ENCODE results near the gene LRRC7.
A peak's percentile ranks its signal among the peaks of the same experiment; 100 is the strongest.

The LRRC7 gene

GRCh38 chr1:69567652-69568420 lies at the start of gene LRRC7:
Gene LRRC7 (plus strand): TSS chr1:69567922. CDS start chr1:69568640, 718 bp downstream.
- H3K27ac Mint-ChIP-seq, result peak within 1 kb of the TSS; percentile 56

DNA sequence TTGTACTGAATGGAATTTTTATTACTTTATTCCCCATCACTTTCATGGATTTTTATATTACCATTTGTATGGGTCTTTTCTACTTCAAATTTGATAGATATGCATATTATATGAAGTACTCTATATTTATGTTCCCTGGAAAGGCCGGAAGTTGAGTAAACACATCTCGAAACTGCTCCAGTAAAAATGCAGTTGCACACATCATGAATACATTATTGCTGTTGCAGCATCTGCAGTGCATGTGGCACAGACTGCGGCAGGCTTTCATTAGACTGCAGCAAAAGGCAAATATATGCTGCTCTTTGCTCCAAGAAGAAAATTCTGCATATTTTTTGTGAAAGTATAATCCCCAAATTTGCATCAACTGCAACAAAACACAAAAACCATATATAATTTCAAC lies 48.7 kb upstream of the LRRC7 start:
- no peaks in the 10 kb centered on the region for H3K36me3 Mint-ChIP-seq

More at GRCh38 chr1:69567652-69568420, at the start of gene LRRC7:
- ATAC-seq (replicated peaks) (no peak), DNase-seq (no peak)
- peaks cover 1 to 3% of the 10 kb centered on the region in 2 donors for H3K36me3 Mint-ChIP-seq
- no peaks in the 10 kb centered on the region for H3K9me3 Mint-ChIP-seq
- peaks cover 7 to 23% of the 10 kb centered on the region in 2 donors for H3K4me1 Mint-ChIP-seq
- peaks cover 38 to 64% of the 10 kb centered on the region in 2 donors for H3K27me3 Mint-ChIP-seq
- peak within 1 kb of the TSS; percentile 29 to 75 for H3K4me3 Mint-ChIP-seq

GRCh38 chr1:69520326-69520725 lies 47.4 kb upstream of the LRRC7 start:
- no peaks in the 10 kb centered on the region for H3K36me3 Mint-ChIP-seq
- no peak overlapping the region for H3K4me3 Mint-ChIP-seq
- no peak overlapping the region for H3K27ac Mint-ChIP-seq
- DNase-seq (no peak), ATAC-seq (replicated peaks) (no peak)
- no peaks in the 10 kb centered on the region for H3K4me1 Mint-ChIP-seq
- no peaks in the 10 kb centered on the region for H3K27me3 Mint-ChIP-seq
- H3K9me3 Mint-ChIP-seq, result peaks cover 0 to 2% of the 10 kb centered on the region in 2 donors

More for the DNA sequence above, 48.7 kb upstream of the LRRC7 start:
- Mint-ChIP-seq H3K27me3 (no peaks in the 10 kb centered on the region), H3K9me3 (peaks cover 0 to 2% of the 10 kb centered on the region in 2 donors), H3K27ac (no peak overlapping the region), H3K4me1 (no peaks in the 10 kb centered on the region), H3K4me3 (no peak overlapping the region)
- DNase-seq (no peak), ATAC-seq (replicated peaks) (no peak)

- Mint-ChIP-seq H3K4me1 (no peaks in the 10 kb centered on the region), H3K27me3 (no peaks in the 10 kb centered on the region), H3K27ac (no peak overlapping the region), H3K36me3 (no peaks in the 10 kb centered on the region), H3K9me3 (no peaks in the 10 kb centered on the region), H3K4me3 (no peak overlapping the region)
- no peak for DNase-seq
- no peak for ATAC-seq (replicated peaks)
These were observed 44.7 kb upstream of the LRRC7 start for GRCh38 chr1:69523032-69523431.

- H3K36me3 Mint-ChIP-seq, result no peaks in the 10 kb centered on the region
- no peak overlapping the region for H3K4me3 Mint-ChIP-seq
- H3K27me3 Mint-ChIP-seq, result no peaks in the 10 kb centered on the region
- H3K27ac Mint-ChIP-seq, result no peak overlapping the region
- no peak for ATAC-seq (replicated peaks)
- H3K9me3 Mint-ChIP-seq, result no peaks in the 10 kb centered on the region
- DNase-seq, result no peak
- H3K4me1 Mint-ChIP-seq, result no peaks in the 10 kb centered on the region
These were observed 44.3 kb upstream of the LRRC7 start for GRCh38 chr1:69523461-69523860.

- no peak for ATAC-seq (replicated peaks)
- Mint-ChIP-seq H3K27me3 (no peaks in the 10 kb centered on the region), H3K9me3 (no peaks in the 10 kb centered on the region), H3K27ac (no peak overlapping the region), H3K4me1 (no peaks in the 10 kb centered on the region), H3K4me3 (no peak overlapping the region), H3K36me3 (no peaks in the 10 kb centered on the region)
- no peak for DNase-seq
These were observed 43.7 kb upstream of the LRRC7 start for GRCh38 chr1:69524015-69524414.

GRCh38 chr1:69527273-69527672 lies 40.4 kb upstream of the LRRC7 start:
- DNase-seq (no peak), ATAC-seq (replicated peaks) (no peak)
- Mint-ChIP-seq H3K27me3 (no peaks in the 10 kb centered on the region), H3K36me3 (no peaks in the 10 kb centered on the region), H3K4me1 (no peaks in the 10 kb centered on the region), H3K27ac (no peak overlapping the region), H3K4me3 (no peak overlapping the region), H3K9me3 (no peaks in the 10 kb centered on the region)

GRCh38 chr1:69528376-69528775 lies 39.3 kb upstream of the LRRC7 start:
- DNase-seq (no peak), ATAC-seq (replicated peaks) (no peak)
- no peaks in the 10 kb centered on the region for H3K36me3 Mint-ChIP-seq
- no peak overlapping the region for H3K4me3 Mint-ChIP-seq
- H3K9me3 Mint-ChIP-seq, result peaks cover 0 to 2% of the 10 kb centered on the region in 2 donors
- H3K4me1 Mint-ChIP-seq, result no peaks in the 10 kb centered on the region
- no peaks in the 10 kb centered on the region for H3K27me3 Mint-ChIP-seq
- no peak overlapping the region for H3K27ac Mint-ChIP-seq

DNA sequence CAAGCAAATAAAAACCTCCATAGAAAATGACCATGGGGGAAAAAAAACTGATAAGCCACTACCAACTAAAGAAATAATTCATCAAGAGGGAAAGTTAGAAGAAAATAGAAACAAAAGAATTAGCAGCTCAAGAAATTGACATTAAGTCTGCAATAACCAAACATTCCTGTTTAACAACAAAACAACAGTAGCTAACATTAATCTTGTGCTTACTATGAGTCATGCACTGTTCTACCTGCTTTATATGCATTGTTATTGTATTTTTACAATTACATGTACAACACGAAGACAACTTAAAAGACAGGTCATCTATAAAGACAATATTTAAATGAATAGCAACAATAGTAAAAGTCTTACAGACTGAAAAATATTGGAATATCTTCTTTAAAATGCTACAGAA lies 34.4 kb upstream of the LRRC7 start:
- no peaks in the 10 kb centered on the region for H3K27me3 Mint-ChIP-seq
- DNase-seq, result no peak
- H3K4me1 Mint-ChIP-seq, result no peaks in the 10 kb centered on the region

GRCh38 chr1:69534829-69535228 lies 32.9 kb upstream of the LRRC7 start:
- DNase-seq (no peak), ATAC-seq (replicated peaks) (no peak)
- H3K36me3 Mint-ChIP-seq, result no peaks in the 10 kb centered on the region
- peaks cover 0 to 3% of the 10 kb centered on the region in 2 donors for H3K9me3 Mint-ChIP-seq
- H3K4me1 Mint-ChIP-seq, result no peaks in the 10 kb centered on the region
- H3K4me3 Mint-ChIP-seq, result no peak overlapping the region
- H3K27me3 Mint-ChIP-seq, result no peaks in the 10 kb centered on the region
- no peak overlapping the region for H3K27ac Mint-ChIP-seq

More for the DNA sequence above, 34.4 kb upstream of the LRRC7 start:
- no peaks in the 10 kb centered on the region for H3K36me3 Mint-ChIP-seq
- H3K4me3 Mint-ChIP-seq, result no peak overlapping the region
- H3K27ac Mint-ChIP-seq, result no peak overlapping the region
- no peak for ATAC-seq (replicated peaks)
- H3K9me3 Mint-ChIP-seq, result peaks cover 0 to 3% of the 10 kb centered on the region in 2 donors

GRCh38 chr1:69535490-69535889 lies 32.2 kb upstream of the LRRC7 start:
- Mint-ChIP-seq H3K4me3 (no peak overlapping the region), H3K27me3 (no peaks in the 10 kb centered on the region), H3K27ac (no peak overlapping the region), H3K4me1 (no peaks in the 10 kb centered on the region), H3K9me3 (peaks cover 0 to 3% of the 10 kb centered on the region in 2 donors), H3K36me3 (no peaks in the 10 kb centered on the region)
- ATAC-seq (replicated peaks), result no peak
- DNase-seq, result no peak

DNA sequence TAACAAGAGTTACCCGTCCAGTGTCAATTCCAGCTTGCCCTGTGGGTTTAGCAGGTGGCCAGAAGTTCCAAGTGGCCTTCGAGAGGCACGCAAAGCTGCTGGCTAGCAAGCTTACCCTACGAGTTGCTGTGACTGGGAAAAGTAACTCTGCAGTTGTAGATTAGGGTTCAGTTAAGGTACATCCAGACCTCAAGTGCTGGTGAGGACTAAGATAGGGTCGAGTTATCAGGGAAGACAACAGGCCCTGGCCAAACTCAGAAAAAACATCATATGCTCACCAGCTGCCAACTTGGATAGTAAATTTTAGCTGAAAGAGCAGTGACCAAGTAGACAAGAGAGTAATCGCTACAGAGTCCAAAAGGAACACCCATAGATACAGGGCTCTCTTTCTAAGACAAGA lies 27.7 kb upstream of the LRRC7 start:
- Mint-ChIP-seq H3K4me3 (no peak overlapping the region), H3K4me1 (no peaks in the 10 kb centered on the region), H3K27me3 (no peaks in the 10 kb centered on the region), H3K27ac (no peak overlapping the region), H3K36me3 (no peaks in the 10 kb centered on the region), H3K9me3 (peaks cover 0 to 1% of the 10 kb centered on the region in 2 donors)
- no peak for DNase-seq
- no peak for ATAC-seq (replicated peaks)

DNA sequence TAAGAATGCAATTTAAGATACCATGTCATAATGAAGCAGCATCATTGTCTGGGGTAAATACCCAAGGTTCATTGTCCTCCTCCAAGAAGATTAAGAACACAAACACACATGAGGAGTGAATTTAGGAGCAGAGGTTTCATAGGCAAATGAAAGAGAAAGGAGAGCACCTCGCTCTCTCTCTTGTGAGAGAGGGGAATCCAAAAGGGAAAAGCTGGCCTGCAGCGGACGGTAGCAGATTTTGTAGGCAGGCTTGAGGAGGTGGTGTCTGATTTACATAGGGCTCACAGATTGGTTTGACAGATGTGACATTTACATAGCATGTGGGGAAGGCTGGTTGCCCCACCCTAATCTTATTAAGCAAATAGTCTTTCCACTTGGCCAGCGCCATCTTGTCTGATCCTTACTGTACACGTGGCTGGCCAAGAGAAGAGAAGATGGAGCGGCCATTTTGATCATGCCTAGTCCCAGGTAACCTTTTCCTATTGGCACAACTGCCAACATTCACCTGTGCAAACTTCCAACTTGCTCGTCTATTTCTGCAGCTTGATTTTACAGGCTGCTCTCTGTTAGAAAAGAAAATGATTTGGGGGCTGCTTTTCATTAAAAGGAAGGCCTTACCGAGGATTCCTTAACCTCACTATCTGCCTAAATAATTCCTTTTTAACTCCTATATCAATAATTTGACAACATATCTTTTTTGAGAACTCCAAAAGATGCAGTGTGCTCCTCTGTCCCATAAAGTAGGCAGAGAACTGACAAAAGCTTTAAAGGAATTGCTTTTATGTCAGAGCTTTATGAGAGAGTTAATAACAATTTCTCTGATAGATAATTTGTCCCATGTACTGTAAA lies 16.0 kb upstream of the LRRC7 start:
- no peak for ATAC-seq (replicated peaks)
- Mint-ChIP-seq H3K27ac (no peak overlapping the region), H3K4me3 (no peak overlapping the region)

DNA sequence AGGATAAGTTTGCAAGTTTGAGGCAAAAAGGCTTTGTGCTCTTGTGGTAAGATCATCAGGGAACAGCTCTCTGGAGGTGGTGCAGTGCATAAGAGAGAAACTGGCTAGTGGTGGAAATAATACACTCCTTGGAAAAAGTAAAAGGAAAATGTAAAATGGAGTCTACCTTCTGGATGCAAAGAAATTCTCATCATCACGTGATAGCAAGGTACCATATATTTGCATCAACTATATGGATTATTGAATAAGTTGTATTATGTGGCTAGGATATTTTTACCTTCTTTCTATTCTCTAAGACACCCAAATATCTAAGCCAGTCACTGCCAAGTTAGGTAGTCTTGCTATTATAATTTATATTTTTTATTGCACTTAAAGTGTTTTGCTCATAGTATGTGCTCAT lies 14.0 kb upstream of the LRRC7 start:
- H3K9me3 Mint-ChIP-seq, result peaks cover 0 to 4% of the 10 kb centered on the region in 2 donors
- no peaks in the 10 kb centered on the region for H3K36me3 Mint-ChIP-seq
- no peak for DNase-seq
- H3K4me3 Mint-ChIP-seq, result no peak overlapping the region
- H3K4me1 Mint-ChIP-seq, result no peaks in the 10 kb centered on the region
- no peak for ATAC-seq (replicated peaks)
- H3K27ac Mint-ChIP-seq, result no peak overlapping the region
- no peaks in the 10 kb centered on the region for H3K27me3 Mint-ChIP-seq

More for the DNA sequence above, 16.0 kb upstream of the LRRC7 start:
- Mint-ChIP-seq H3K9me3 (peaks cover 0 to 4% of the 10 kb centered on the region in 2 donors), H3K36me3 (no peaks in the 10 kb centered on the region), H3K4me1 (no peaks in the 10 kb centered on the region), H3K27me3 (no peaks in the 10 kb centered on the region)
- no peak for DNase-seq
